GM23248 (cell line): ENCODE results near the gene NT5DC3.

Source experiments
- EZH2 ChIP-seq: fragments of 200-600 bp; sonication (generic); IDR thresholded peaks from 2 replicates; pipeline ENCODE4 v1.6.1; 2018; ENCODE audit warnings: antibody characterized with exemption, mild to moderate bottlenecking; ENCODE audit not compliant: insufficient read depth, poor library complexity, severe bottlenecking
- EZH2phosphoT487 ChIP-seq: fragments of 200-600 bp; sonication (generic); IDR thresholded peaks from 2 replicates; pipeline ENCODE4 v1.6.1; 2018; ENCODE audit warnings: antibody characterized with exemption, moderate library complexity, mild to moderate bottlenecking, low read depth; ENCODE audit not compliant: insufficient read depth

GRCh38 chr12:103881261-103881660 lies 40.2 kb upstream of the NT5DC3 start:
- TF ChIP-seq EZH2: no peak
- TF ChIP-seq EZH2phosphoT487: no peak
